ENCODE measurements around the gene KRT8.
"Not testable (repeated sequence)": the region's sequence is repeated elsewhere in the genome, so short reads cannot be mapped to it uniquely, and the experiment has no call there.

The KRT8 gene

GRCh38 chr12:52891044-52891443 is 13.8 kb downstream of the KRT8 start:
- TF ChIP-seq CTCF (IDR thresholded peaks at IDR 0.05; ENCODE audit: low read depth, low read length): no peak
- H3K4me3 ChIP-seq (ENCODE audit: low read depth, low read length): no peak overlapping the region

- no peak for TF ChIP-seq CTCF (IDR thresholded peaks at IDR 0.05; ENCODE audit: low read depth, low read length)
- no peak overlapping the region for H3K4me3 ChIP-seq (ENCODE audit: low read depth, low read length)
Observed at GRCh38 chr12:52890417-52890816, 14.5 kb downstream of the KRT8 start.

GRCh38 chr12:52884526-52885293 is 20.2 kb downstream of the KRT8 start:
- peak; percentile 83 for TF ChIP-seq CTCF (IDR thresholded peaks at IDR 0.05; ENCODE audit: low read depth, low read length)
- H3K4me3 ChIP-seq (ENCODE audit: low read depth, low read length): no peak overlapping the region

- not testable (repeated sequence) for H3K4me3 ChIP-seq (ENCODE audit: low read depth, low read length)
Observed at GRCh38 chr12:52880499-52880898, 24.4 kb downstream of the KRT8 start.

- peak; percentile 92 for TF ChIP-seq CTCF (IDR thresholded peaks at IDR 0.05; ENCODE audit: low read depth, low read length)
- H3K4me3 ChIP-seq (ENCODE audit: low read depth, low read length): 0 out of 2 replicates have a peak overlapping the region, but pooled peaks have one; percentile 17
Observed at GRCh38 chr12:52879394-52880351, 25.2 kb downstream of the KRT8 start.

GRCh38 chr12:52878507-52879393 is 26.1 kb downstream of the KRT8 start:
- no peak for TF ChIP-seq CTCF (IDR thresholded peaks at IDR 0.05; ENCODE audit: low read depth, low read length)
- no peak overlapping the region for H3K4me3 ChIP-seq (ENCODE audit: low read depth, low read length)

- H3K4me3 ChIP-seq (ENCODE audit: low read depth, low read length): no peak overlapping the region
- no peak for TF ChIP-seq CTCF (IDR thresholded peaks at IDR 0.05; ENCODE audit: low read depth, low read length)
Observed at GRCh38 chr12:52877242-52877641, 27.6 kb downstream of the KRT8 start.
